ENCODE measurements around the gene TRDMT1.

GRCh38 chr10:17196573-17196972 lies 4.9 kb downstream of the TRDMT1 start:
- TF ChIP-seq CTCF (IDR thresholded peaks at IDR 0.05 in 8 of 11, conservative IDR thresholded peaks at IDR 0.05 in 3 of 11) = no peak
- no peak for TF ChIP-seq POLR2AphosphoS5 (IDR thresholded peaks at IDR 0.05)
- TF ChIP-seq POLR2A (IDR thresholded peaks at IDR 0.05) = no peak
